ENCODE results near the gene HOXB8.

HOXB8 gene

DNA sequence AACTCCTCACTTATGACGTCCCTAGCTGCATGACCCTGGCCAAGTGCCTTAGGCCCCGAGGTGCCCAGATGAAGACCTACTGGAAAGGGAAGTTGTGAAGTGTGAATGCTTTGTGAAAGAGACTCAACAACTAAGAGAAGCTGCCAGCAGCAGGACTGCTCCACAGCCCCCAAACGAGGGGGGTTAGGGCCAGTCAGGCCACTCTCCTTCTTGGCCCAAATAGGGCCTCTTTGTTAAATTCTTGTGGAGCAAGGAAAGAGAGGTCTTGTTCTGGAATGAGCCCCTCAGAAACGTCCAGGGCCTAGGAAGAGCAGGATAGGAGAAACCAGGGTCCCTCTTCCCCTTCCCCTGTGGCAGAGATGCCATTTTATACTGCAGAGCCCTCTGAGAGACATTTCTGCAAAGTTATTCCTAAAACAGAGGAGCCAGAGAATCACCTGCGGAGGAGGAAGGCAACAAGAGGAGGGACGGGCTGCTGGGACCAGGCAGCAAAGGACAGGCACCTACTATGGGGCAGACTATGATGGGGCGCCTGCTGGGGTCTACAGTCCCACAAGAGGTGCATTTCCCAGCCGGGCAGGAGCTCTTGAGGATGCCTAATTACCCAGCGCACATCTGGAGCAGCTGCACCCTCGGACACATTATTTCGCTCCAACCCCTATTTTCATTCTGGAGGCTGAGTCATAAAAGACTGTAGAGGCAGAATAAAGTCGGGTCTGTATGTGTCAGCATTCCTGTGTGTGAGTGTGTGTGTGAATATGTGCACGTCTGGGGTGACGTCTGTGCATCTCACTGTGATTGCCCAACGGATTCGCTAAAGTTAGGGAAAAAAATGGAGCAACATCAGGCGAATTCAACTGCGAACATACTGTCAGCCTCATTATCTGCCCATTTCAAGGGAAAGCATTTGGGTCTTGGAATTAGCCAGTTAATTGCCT is 22.5 kb upstream of the HOXB8 start:
- DNase-seq (ENCODE audit: low read depth): no peak

DNA sequence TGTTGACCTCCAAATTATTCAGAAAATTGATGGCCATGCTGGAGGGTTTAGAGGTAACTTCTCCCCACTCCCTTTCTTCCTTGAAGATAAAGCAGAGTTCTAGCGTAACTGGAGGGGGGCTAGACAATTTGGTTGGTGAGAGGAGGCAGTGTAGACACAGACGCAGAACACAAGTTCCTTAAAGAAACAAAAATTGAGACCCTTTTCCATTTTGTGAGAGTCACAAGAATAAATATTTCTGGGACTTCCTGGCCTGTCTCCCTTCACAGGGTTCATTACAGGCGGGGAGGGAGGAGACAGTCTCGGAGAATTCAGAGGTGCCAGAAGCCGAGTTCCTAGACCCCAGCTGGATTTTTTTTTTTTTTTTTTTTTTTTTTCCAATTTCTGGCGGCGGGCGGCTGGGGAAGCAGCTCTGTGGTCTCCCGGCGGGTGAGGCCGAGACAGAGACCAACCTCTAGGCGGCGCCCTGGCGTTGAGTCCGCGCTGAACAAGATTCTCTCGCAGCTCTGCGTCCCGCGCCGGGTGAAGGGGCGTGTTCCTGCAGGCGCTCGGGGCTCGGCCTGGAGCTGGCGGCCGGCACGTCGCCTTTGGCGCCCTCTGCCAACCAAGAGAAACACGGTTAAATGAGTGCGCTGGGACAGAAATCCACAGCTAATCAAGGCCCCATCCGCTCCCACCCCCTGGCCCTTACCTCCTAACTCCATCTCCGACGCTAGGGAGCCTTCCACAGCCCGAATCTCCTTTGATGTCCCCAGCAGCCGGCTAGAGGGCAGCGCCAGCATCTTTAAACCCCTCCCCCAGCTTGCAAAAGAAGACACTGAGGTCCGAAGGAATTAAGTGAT is 21.3 kb upstream of the HOXB8 start:
- peak; percentile 61 for DNase-seq (ENCODE audit: low read depth)

DNA sequence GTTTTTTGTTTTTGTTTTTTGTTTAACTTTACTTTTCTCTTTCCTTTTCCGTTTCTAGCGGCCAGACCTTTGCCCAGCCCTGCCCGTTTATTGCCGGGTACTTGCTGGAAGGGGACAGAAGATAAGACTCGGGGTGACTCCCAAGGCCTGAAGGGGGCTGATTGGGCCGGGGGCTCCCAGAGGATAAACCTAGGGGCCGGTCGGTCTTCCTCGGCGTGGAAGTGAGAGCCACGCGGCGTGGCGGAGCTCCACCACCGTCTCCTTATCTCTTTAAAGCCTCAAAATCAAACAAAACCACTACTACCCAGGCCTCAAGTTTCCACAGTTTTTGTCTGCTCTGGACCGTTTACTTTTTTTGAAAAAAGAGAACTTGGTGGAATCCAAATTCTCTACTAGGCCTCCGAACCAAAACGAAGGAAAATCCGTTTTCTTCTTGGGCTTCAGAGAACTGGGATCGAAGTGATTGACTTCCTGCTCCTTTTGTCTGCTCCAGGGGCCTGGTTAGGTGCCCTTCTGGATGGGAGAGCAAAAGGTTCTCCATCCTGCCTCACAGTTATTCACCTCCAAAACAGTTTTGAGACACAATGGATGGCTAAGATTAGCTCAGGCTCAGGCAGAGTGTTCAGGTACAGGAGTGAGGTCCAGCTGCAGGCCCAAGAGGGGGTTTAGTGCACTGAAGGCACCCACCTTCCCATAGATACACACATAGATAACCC is 19.6 kb upstream of the HOXB8 start:
- no peak for DNase-seq (ENCODE audit: low read depth)

DNA sequence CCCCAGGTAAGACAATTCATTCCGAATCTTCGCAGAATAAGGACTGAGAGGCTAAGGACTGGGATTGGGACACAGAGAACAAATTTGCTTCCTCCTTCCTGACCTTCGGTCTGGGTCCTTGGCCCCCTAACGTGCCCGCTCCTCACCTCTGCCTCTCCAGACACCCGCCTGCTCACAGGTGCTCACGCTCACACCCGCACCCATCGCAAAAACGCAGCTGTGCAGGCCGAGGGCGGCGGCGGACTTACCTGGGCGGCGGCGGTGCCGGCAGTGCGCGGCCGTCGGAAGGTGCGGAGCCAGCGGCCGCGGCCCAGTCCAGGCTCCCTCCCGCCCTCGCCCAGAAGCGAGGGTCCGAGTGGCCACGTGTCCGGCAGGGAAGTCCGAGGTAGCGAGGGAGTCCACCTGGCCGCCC is 18.2 kb upstream of the HOXB8 start:
- no peak for DNase-seq (ENCODE audit: low read depth)

DNA sequence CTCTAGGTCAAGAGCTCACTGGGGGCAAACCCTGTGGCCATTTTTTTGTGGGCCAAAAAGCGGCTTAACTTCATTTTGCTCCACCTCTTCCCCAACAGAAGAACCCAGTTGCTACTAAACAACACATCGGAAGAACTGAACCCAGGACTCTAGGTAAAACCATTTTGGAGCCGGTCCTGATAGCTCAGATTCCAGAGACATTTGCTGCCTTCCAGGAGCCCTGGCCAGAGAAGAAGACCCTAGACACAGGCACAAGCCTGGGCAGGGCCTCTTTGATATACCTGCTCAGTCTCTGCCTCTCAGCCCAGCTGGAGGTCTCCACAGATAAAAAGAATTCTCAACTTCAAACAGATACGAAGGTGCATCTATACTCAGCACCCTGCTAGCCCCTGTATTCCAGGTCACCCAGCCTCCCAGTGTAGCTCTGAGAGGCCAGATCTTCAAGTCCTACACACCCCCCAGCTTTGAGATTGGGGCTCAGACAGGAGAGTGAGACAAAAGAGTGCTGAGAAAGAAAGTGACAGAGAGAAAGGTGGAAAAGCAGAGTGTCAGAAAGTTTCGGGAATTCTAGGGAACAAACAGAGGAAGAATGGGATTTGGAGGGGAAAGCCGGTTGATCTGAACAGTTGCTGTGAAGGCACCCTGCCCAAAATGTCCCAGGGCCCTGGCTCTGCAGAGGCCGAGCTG is 17.6 kb upstream of the HOXB8 start:
- DNase-seq (ENCODE audit: low read depth): no peak

DNA sequence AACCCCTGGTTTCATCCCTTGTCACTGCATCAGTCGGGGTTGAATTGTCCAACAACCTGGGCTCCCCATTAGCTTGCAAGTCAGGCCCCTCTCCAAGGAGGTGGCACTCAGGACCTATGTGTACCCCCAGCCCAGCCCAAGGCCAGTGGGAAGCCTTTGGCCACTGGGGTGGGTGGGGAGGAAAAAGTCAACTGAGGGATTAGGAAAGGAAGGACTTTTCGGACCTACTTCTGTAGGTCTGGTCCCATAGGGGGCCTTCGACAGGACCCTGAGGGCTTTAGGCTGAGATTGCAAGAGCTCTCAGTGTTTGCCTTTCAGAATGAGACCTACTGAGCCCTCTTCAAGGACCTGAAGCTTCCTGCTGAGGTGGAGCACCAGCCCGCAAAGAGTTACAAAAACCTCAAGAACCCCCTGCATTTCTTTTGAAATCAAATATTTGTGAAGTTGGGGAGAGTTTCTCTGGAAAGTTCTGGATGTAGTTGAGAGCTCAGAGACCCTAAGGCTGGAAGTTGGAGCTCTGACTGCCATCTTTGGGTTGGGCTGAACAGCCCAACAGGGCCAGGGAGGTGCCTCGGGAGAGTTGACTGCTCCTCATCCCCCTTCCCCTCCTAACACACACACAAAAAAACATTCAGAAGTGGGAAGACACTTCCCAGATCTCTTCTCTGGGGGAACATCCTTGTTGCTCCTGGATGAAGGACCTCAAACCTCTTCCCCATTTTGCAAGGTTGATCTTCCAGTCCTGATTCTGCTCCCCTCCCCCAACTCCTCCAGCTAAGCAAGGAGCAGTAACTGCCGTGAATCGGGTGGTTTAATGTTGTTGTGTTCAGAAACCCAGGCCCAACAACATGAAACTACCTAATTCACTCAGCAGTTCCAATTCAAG is 16.8 kb upstream of the HOXB8 start:
- DNase-seq (ENCODE audit: low read depth): no peak

DNA sequence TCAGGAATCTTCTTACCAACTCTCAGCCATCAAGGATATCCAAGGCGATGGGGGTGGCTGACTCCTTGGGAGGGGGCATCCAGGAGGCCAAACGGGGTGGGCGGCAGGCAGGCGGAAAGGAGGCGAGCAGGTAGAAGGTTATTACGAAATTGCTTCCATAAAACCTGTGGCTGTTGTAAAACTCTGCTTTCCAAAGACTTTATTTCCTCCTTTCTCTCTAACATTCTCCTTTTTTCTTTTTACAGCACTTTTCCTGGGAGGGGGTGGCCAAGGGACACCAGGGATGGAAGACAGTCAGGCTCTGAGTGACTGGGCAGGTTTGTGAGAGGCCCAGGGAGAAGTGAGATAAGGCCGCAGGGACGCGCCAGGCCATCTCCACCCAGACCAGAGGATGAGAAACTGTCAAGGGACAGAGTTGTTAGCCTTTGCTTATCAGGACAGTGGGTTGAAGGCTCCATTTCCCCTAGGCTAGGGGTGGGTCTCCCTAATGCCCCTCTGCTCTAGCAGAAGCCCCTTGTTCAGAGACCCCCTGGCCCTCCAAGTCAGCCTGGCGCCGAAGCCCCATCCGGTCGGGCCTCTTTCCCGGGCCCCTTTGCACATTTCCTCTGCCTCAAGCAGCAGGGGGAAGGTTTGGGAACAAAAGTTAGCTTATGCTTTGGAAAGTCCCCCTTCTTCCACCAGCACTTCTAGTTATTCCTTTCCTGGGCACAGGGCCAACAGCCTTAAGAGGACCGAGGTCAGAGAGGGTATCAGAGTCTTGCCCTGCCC is 16.0 kb upstream of the HOXB8 start:
- no peak for DNase-seq (ENCODE audit: low read depth)

DNA sequence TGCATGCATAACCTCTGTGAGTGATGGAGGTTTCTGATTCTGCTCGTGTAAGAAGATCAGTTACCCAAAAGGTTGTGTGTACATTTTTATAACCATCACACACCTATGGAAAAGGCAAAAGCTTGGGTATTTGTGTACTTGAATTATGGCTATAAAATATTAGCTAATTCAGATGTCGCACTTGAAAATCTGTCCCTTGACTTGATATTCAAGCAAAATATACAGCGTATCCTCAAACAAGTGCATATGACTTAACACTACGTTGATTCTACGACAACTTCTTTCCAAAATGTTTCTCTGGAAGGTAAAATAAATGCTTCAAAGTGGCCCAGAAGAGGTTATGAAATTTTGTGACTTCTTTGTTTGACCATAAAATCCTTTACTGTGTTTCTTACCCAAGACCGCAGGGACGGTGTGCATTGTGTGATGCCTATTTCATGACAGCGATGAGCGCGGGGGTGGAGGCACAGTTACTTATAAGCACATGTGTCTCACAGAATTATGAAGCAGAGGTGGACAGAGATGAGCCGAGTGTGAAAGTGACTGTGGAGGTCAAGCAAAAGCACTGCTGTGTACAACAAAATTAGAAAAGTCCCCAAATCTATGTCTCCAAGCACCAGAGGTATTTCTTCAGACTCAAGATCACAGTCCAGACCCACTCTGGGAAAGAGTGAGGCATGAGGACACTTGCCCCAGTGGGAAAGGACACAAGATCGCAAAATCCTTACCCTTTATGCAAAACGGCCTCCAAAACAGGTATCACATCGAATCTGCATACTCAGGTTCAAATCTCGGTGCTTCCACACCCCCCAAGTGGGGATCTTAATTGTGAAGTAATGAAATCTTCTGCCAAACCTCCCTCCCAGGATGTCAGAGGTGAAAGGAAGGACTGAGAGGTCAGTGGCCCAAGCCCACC is 15.2 kb upstream of the HOXB8 start:
- no peak for DNase-seq (ENCODE audit: low read depth)

DNA sequence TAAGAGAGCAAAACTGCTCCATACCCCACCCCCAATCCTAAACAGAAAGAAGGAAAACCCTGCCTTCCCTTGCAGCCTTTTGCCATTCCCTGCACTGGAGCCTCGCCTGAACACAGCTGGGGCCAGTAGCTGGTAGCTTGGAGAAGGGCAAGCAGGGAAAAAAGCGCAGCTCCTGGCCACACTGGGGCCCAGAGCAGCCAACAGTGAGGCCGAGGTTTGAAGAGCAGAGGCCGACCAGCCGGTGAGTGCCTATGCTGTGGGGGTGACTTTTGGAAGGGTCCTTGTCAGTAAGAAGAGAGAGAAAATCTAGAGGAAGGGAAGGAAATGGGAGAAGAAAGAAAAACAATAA is 14.3 kb upstream of the HOXB8 start:
- DNase-seq (ENCODE audit: low read depth): no peak

DNA sequence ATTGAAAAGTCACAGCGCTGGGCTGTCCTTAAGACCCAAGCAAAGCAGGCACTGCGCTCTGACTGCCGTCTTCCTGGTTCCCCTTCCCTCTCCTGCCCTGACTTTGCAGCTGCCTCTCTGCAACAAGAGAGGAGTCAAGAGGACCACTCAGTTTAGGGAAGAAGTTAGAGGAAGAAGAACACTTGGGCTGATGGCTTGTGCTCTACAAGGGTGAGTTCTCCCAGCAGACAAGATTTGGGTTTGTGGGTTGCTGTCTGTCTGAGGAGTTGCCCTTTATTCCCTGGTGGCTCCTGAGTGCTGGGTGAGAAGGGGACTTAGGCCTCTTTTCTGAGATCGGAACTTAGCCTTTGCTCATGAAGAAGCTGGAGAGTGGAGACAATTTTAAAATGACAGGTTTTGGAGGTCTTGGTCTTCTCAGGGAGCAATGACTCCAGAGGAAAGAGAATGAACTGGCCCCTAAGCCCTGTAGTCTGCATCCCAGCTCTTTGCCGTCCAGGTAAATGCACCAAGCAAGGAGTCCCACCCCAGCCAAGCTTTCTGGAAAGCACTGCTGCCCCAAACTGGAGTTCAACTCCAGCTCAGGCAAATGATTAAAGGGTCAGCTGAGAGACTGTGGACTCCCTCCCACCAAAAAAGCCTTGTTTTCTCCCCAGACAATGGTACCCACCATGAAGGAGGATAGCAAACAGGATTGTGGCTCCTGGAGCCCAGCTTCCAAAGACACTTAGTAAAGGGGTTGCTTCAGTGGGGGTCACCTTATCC is 13.7 kb upstream of the HOXB8 start:
- DNase-seq (ENCODE audit: low read depth): no peak

DNA sequence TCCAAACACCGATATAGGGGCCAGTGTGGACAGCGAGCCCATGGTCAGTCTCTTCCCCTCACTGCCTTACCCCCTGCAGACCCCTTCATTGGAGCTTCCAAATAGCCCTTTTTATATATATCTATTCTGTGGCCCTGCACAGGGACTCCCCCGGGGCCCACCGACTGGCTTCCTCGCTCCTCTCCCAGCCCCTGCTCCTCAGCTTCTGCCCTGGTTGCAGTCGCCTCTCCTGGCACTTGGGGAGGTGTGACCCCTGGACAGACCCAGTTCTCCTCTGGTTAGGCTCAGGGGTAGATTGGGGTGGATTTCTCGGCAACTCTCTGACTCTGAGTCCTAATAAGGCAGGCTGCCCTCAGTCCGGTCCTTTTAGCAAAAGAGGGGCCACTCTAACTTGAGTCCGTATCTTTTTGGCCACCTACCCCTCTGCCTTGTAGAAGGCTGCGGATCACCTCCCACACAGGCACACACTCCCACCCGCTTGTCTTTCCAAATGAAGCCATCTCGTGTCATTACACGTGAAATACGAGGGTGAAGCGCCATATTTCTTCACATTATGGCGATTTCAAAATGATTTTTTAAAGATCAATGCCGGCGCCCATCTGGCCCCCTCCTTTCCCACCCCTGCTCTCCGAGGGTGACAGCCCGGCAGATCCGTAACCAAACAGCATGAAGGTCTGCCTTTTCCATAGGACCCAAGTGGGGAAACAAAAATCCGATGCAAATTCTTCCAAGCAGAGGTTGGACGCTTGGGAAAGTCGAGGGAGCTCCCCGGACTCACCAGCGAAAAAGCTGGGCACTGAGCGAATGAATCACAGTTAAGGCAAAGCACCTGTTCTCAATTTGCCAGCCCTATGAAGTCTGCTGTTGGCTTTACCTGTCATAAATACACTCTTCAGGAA is 12.8 kb upstream of the HOXB8 start:
- DNase-seq (ENCODE audit: low read depth): no peak

DNA sequence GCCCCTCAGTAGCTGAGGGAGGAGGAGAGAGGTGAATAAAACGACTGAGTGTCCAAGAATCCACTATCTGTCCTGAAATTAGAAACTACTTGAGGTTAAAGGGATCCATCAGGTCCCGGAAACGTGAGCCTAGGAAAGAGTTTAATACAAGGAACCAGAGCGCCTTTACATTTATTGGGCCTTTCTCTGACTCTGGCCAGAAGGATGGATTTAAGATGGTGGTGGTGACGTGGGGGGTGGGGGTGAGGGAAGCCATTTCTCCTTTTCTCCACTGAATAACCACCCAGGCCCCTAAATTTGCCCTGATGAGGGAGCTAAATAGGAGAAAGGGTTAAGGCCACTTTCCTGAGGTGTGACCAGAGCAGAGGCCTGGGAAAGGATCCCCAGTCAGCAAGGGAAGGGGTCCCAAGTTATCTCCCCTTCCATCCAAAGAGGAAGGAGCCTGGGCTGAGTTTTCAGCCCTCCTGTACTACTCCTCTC is 12.1 kb upstream of the HOXB8 start:
- DNase-seq (ENCODE audit: low read depth): no peak

DNA sequence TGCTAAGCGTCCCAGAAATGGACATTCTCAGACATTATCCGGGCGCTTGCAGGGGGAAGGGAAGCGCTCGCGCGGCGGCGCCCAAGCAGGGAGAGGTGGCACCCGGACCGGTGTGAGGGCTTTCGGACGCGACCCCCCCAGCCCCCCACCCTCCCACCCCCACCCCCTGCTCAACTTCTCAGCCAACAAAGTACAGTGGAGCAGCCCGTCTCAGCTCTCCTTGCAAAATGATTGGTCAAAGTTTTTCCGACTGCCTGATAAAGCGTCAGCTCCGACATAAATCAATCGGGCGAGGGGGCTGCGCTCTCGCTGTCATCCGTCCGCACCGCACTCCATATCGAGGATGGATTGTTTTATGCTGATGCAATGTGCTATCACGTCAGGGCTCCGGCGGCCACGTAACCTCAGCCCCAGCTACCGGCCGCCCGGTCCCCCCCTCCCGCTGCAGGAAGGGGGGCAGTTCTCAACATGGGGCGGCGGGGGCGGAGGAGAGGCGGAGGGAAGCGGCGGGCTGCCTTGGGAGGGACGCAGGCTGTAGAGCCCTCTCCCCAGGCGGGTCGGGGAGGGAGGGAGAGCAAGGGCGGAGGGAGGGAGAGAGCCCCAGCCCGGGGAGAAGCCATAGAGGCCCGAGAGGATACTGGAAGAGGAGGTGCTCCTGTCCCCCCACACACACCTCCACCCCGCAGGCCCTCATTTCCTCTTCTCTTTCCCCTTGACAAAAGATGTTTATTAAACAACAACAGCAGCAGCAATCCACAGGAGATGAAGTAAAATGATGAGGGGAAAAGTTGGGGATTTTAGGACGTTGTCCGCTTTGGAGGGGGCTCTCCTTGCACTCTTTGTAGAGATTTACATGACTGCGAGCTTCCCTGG is 11.4 kb upstream of the HOXB8 start, which contains the start of gene HOXB9:
Gene HOXB9, minus strand, starts transcription at position 114 of the 873 bp plus-strand sequence. Its CDS starts 89 bp downstream, at position 25.
- peak; percentile 49 for DNase-seq (ENCODE audit: low read depth)

DNA sequence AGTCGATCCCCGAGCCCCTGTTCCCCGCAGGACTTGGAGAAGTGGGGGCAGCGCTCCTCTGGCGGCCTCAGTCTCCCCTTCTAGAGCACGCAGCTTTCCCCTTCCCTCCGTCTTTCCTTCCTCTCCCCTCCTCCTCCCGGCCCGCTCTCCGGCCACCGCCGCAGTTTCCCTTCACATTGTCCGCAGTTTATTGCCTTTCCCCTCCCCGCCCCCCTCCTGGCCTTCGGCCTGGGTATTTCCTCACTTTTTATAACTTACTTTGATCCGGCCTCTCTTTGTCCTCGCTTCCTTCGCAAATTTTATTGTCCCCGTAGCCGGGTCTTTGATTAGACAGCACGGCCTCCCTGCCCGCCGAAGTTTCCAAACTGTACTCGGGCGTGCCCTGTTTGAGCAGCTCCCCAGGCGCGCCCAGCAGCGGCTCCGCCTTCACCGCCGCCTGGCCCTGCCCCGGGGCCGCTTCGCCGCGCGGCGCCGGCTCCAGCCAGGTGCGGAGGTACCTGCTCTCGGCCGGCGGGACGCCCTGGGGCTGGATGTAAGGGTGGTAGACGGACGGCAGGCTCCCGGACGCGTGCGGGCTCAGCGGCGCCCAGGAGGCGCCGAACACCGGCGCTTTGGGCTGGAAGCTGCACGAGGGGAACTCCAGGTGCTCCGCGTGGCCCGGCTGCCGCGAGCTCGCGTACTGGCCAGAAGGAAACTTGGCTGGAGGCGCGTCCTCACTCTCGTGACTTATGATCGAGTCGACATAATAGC is 10.6 kb upstream of the HOXB8 start:
- no peak for DNase-seq (ENCODE audit: low read depth)

All from activated gamma-delta T cell treated with anti-CD3 and anti-CD28 coated beads, Interleukin-2, amount 50 U/mL, for 16 hours (primary cell).